Femur (tissue), 1 donor: Measurements from ENCODE around the gene PDXDC1.
"Not testable (repeated sequence)": the region's sequence is repeated elsewhere in the genome, so short reads cannot be mapped to it uniquely, and the experiment has no call there.

ENCODE experiments used
- DNase-seq: peaks from one replicate; pipeline ENCODE4 v3.0.0-alpha.2; 2017

PDXDC1 gene

GRCh38 chr16:15168953-15169652 is 194.3 kb downstream of the PDXDC1 start:
- DNase-seq, result not testable (repeated sequence)

GRCh38 chr16:15179909-15180308 is 205.1 kb downstream of the PDXDC1 start:
- not testable (repeated sequence) for DNase-seq

- DNase-seq, result not testable (repeated sequence)
Measured at GRCh38 chr16:15180946-15181345, 206.1 kb downstream of the PDXDC1 start.

- not testable (repeated sequence) for DNase-seq
Measured at GRCh38 chr16:15184000-15184399, 209.2 kb downstream of the PDXDC1 start.
